Subcutaneous adipose tissue (tissue), 4 donors: ENCODE measurements around the gene THADA. TPM values are rescaled to one million over a fixed set of nuclear protein-coding genes. Genes with fewer than 3 reads are reported as not detected.

ENCODE experiments used
- CTCF ChIP-seq: fragments of 450-650 bp; IDR thresholded peaks from one replicate; pipeline ENCODE4 v1.5.1; 2016; ENCODE audit warnings: low read depth, mild to moderate bottlenecking, control low read depth, antibody characterized with exemption, moderate library complexity
- total RNA-seq, 4 donors: library from RNA; depleted of rRNA; stranded (reverse); fragments of >200 nt; gene quantifications; one replicate each; pipeline ENCODE4 v1.1.0, GENCODE V29; 2016

The THADA gene
- total RNA-seq, 4 donors from 2014 or later, result 31.8 to 71.9 (median 53.8) TPM

- no peak for TF ChIP-seq CTCF
These were observed 105.5 kb downstream of the THADA start for GRCh38 chr2:43490252-43490786.

- no peak for TF ChIP-seq CTCF
These were observed 107.1 kb downstream of the THADA start for GRCh38 chr2:43488737-43489136.

- no peak for TF ChIP-seq CTCF
These were observed 109.2 kb downstream of the THADA start for GRCh38 chr2:43486603-43487002.

GRCh38 chr2:43484323-43484930, 111.4 kb downstream of the THADA start:
- no peak for TF ChIP-seq CTCF

- no peak for TF ChIP-seq CTCF
These were observed 112.9 kb downstream of the THADA start for GRCh38 chr2:43482961-43483360.

- TF ChIP-seq CTCF, result no peak
These were observed 113.8 kb downstream of the THADA start for GRCh38 chr2:43481927-43482542.

GRCh38 chr2:43480874-43481273, 115.0 kb downstream of the THADA start:
- TF ChIP-seq CTCF, result no peak
